ENCODE results near the gene GRIA4. TPM values are rescaled to one million over a fixed set of nuclear protein-coding genes. Genes with fewer than 3 reads are reported as not detected.
"Not testable (repeated sequence)": the region's sequence is repeated elsewhere in the genome, so short reads cannot be mapped to it uniquely, and the experiment has no call there.

The GRIA4 gene
- polyA plus RNA-seq, 3 donors, result not detected

DNA sequence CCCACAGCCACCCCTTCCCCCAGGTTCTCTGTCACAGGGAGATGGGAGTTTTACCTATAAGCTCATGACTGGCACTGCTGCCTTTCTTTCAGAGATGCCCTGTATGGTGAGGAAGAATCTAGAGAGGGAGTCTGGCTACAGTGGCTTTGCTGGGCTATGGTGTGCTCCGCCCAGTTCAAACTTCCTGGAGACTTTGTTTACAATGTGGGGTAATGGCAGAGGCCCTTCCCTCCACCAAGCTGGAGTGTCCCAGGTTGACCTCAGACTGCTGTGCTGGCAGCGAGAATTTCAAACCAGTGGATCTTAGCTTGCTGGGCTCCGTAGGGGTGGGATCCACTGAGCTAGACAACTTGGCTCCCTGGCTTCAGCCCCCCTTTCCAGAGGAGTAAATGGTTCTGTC, 268.6 kb downstream of the GRIA4 start:
- H3K4me3 ChIP-seq (replicated peaks in 1 of 3; ENCODE audit: low read depth in 2 of 3, low read length in 3 of 3), result no peak overlapping the region
- Mint-ChIP-seq H3K4me3 (no peak overlapping the region), H3K27ac (peak overlapping the region in 1 of 7 donors; percentile 14), H3K27me3 (ENCODE audit: low read depth in 3 of 3) (no peaks in the 10 kb centered on the region), H3K4me1 (no peaks in the 10 kb centered on the region), H3K36me3 (no peaks in the 10 kb centered on the region), H3K9me3 (peaks cover 3 to 20% (median 8%) of the 10 kb centered on the region in 7 donors)
- TF ChIP-seq, protein P1, sequence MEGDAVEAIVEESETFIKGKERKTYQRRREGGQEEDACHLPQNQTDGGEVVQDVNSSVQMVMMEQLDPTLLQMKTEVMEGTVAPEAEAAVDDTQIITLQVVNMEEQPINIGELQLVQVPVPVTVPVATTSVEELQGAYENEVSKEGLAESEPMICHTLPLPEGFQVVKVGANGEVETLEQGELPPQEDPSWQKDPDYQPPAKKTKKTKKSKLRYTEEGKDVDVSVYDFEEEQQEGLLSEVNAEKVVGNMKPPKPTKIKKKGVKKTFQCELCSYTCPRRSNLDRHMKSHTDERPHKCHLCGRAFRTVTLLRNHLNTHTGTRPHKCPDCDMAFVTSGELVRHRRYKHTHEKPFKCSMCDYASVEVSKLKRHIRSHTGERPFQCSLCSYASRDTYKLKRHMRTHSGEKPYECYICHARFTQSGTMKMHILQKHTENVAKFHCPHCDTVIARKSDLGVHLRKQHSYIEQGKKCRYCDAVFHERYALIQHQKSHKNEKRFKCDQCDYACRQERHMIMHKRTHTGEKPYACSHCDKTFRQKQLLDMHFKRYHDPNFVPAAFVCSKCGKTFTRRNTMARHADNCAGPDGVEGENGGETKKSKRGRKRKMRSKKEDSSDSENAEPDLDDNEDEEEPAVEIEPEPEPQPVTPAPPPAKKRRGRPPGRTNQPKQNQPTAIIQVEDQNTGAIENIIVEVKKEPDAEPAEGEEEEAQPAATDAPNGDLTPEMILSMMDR (IDR thresholded peaks at IDR 0.05), result no peak
- H3K4me1 ChIP-seq (ENCODE audit: control insufficient read depth in 1 of 2, insufficient read depth in 2 of 2, low read length in 2 of 2), result no peaks in the 10 kb centered on the region
- no peak overlapping the region for H3K27ac ChIP-seq (ENCODE audit: low read depth in 1 of 2, low read length in 2 of 2)
- H3K9me3 ChIP-seq (replicated peaks in 1 of 2; ENCODE audit: control insufficient read depth in 1 of 2, insufficient read depth in 1 of 2, low read length in 2 of 2), result no peaks in the 10 kb centered on the region
- H2AFZ ChIP-seq (ENCODE audit: insufficient read depth, low read depth, low read length, poor library complexity, severe bottlenecking), result no peak overlapping the region
- no peaks in the 10 kb centered on the region for H3K36me3 ChIP-seq (replicated peaks in 1 of 2; ENCODE audit: control insufficient read depth in 1 of 2, insufficient read depth in 2 of 2, low read length in 2 of 2)
- 93% methylated on average over 3 of the region's 3 CpGs for WGBS (ENCODE audit: insufficient coverage)
- H3K27me3 ChIP-seq (ENCODE audit: control insufficient read depth in 2 of 2, insufficient read depth in 2 of 2, low read length in 2 of 2), result no peaks in the 10 kb centered on the region
- no peak for DNase-seq
- no peak overlapping the region for H3K9ac ChIP-seq (ENCODE audit: insufficient read depth, low read length, poor library complexity, severe bottlenecking)
- H3K79me2 ChIP-seq (ENCODE audit: insufficient read depth, low read length), result no peaks in the 10 kb centered on the region
- no peak overlapping the region for H3K4me2 ChIP-seq (replicated peaks; ENCODE audit: extremely low read depth, low read length, poor library complexity, severe bottlenecking)
- no peaks in the 10 kb centered on the region for H4K20me1 ChIP-seq (ENCODE audit: insufficient read depth, low read length)
- intact Hi-C loops (cut with micrococcal nuclease), result no loop called here

DNA sequence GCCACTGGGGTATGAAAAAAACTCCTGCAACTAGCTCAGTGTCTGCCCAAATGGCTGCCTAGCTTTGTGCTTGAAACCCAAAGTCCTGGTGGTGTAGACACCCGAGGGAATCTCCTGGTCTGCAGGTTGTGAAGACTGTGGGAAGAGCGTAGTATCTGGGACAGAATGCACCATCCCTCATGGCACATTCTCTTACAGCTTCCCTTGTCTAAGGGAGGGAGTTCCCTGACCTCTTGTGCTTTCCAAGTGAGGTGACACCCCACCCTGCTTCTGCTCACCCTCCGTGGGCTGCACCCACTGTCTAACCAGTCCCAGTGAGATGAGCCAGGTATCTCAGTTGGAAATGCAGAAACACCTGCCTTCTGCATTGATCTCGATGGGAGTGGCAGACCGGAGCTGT, 269.1 kb downstream of the GRIA4 start:
- Mint-ChIP-seq H3K27ac (peak overlapping the region in 1 of 7 donors; percentile 14), H3K9me3 (peaks cover 3 to 19% (median 8%) of the 10 kb centered on the region in 7 donors)
- H3K36me3 Mint-ChIP-seq; H3K4me2 ChIP-seq (replicated peaks; ENCODE audit: extremely low read depth, low read length, poor library complexity, severe bottlenecking); H2AFZ ChIP-seq (ENCODE audit: insufficient read depth, low read depth, low read length, poor library complexity, severe bottlenecking); H3K4me1 Mint-ChIP-seq; H3K4me3 Mint-ChIP-seq; H3K4me1 ChIP-seq (ENCODE audit: control insufficient read depth in 1 of 2, insufficient read depth in 2 of 2, low read length in 2 of 2); H3K27me3 Mint-ChIP-seq (ENCODE audit: low read depth in 3 of 3); H4K20me1 ChIP-seq (ENCODE audit: insufficient read depth, low read length); H3K9ac ChIP-seq (ENCODE audit: insufficient read depth, low read length, poor library complexity, severe bottlenecking); DNase-seq; H3K79me2 ChIP-seq (ENCODE audit: insufficient read depth, low read length); intact Hi-C loops (cut with micrococcal nuclease); H3K4me3 ChIP-seq (replicated peaks in 1 of 3; ENCODE audit: low read depth in 2 of 3, low read length in 3 of 3); H3K27ac ChIP-seq (ENCODE audit: low read depth in 1 of 2, low read length in 2 of 2); H3K36me3 ChIP-seq (replicated peaks in 1 of 2; ENCODE audit: control insufficient read depth in 1 of 2, insufficient read depth in 2 of 2, low read length in 2 of 2); H3K9me3 ChIP-seq (replicated peaks in 1 of 2; ENCODE audit: control insufficient read depth in 1 of 2, insufficient read depth in 1 of 2, low read length in 2 of 2); H3K27me3 ChIP-seq (ENCODE audit: control insufficient read depth in 2 of 2, insufficient read depth in 2 of 2, low read length in 2 of 2): not testable (repeated sequence)
- 100% methylated on average over 2 of the region's 5 CpGs for WGBS (ENCODE audit: insufficient coverage)
